Measurements from ENCODE around the gene SLC24A3. TPM values are rescaled to one million over a fixed set of nuclear protein-coding genes. Genes with fewer than 3 reads are reported as not detected.
A peak's percentile ranks its signal among the peaks of the same experiment; 100 is the strongest.

Gene SLC24A3
- total and polyA plus RNA-seq, 9 donors, result 4.8 to 40.5 (median 18.6) TPM

DNA sequence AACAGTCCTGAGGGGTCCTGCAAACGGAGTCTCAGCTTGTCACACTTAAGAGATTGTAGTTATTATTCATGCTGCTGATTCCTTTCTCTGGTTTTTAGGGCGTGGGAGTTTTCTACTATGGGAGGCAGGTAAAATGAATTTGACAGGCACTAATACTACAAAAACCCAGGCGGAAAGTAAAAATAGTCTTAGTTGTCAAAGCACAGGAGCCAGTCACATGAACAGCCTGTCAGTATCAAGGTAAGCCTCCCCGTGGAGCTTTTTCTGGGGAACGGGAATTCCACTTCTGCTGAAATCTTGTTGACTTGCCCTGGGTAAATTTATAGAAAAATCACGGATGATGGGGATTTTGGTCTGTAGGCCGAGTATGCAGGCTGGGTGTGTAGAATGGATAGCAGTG lies 79.8 kb downstream of the SLC24A3 start:
- no peak for DNase-seq
- TF ChIP-seq EP300 (IDR thresholded peaks at IDR 0.05), result no peak
- no peak for TF ChIP-seq POLR2A (IDR thresholded peaks at IDR 0.05)
- no peak for TF ChIP-seq CTCF (IDR thresholded peaks at IDR 0.05)
- Histone ChIP-seq H3K4me1 (ENCODE audit: insufficient read depth) (peaks cover 6% of the 10 kb centered on the region), H3K9me3 (no peaks in the 10 kb centered on the region), H3K27ac (peak overlapping the region in 1 of 2 donors; percentile 54), H3K27me3 (no peaks in the 10 kb centered on the region), H3K4me3 (no peak overlapping the region), H3K36me3 (no peaks in the 10 kb centered on the region)
- 95 to 96% (median 95%) methylated on average over 7 of the region's 7 CpGs for WGBS, 3 donors
- intact Hi-C loops (cut with DNase I), result no loop called here

DNA sequence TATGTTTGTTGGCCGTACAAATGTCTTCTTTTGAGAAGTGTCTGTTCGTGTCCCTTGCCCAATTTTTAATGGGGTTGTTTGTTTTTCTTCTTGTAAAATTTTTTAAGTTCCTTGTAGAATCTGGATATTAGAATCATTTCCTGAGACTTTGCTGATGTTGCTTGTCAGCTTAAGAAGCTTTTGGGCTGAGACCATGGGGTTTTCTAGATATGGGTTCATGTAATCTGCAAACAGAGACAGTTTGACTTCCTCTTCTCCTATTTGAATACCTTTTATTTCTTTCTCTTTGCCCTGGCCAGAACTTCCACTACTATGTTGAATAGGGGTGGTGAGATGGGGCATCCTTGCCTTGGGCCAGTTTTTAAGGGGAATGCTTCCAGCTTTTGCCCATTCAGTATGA lies 82.6 kb downstream of the SLC24A3 start:
- intact Hi-C loops (cut with DNase I), result no loop called here
- Histone ChIP-seq H3K27me3 (no peaks in the 10 kb centered on the region), H3K9me3 (no peaks in the 10 kb centered on the region), H3K4me1 (ENCODE audit: insufficient read depth) (peaks cover 7% of the 10 kb centered on the region), H3K27ac (no peak overlapping the region), H3K4me3 (no peak overlapping the region), H3K36me3 (no peaks in the 10 kb centered on the region)
- WGBS, 3 donors, result 91 to 94% (median 94%) methylated on average over 2 of the region's 2 CpGs
- no peak for TF ChIP-seq EP300 (IDR thresholded peaks at IDR 0.05)
- TF ChIP-seq POLR2A (IDR thresholded peaks at IDR 0.05), result no peak
- no peak for TF ChIP-seq CTCF (IDR thresholded peaks at IDR 0.05)
- no peak for DNase-seq

DNA sequence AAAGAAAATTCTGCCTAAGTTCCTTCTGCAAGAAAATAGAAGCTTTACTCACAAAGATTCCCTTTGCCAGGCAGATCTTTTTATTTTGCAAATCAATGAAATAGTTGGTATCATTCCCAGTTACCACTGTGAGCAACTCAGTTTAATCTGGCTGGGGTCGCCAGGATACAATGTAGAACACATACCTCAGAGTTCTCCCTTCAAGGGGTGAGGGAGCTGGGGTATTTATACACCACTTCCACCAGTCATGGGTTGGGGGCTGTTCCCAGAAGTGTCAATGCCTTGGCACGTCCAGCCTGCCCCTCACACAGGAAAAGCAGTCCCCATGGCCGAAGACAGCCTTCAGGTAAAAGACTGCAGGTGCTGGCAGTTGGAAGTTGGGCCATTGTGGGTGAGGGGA lies 86.2 kb downstream of the SLC24A3 start:
- 67 to 75% (median 70%) methylated on average over 3 of the region's 3 CpGs for WGBS, 3 donors
- TF ChIP-seq POLR2A (IDR thresholded peaks at IDR 0.05), result no peak
- TF ChIP-seq EP300 (IDR thresholded peaks at IDR 0.05), result no peak
- no peak for TF ChIP-seq CTCF (IDR thresholded peaks at IDR 0.05)
- intact Hi-C loops (cut with DNase I), result no loop called here
- H3K4me3 ChIP-seq, result no peak overlapping the region
- no peaks in the 10 kb centered on the region for H3K36me3 ChIP-seq
- DNase-seq, result no peak
- H3K27ac ChIP-seq, result no peak overlapping the region
- H3K4me1 ChIP-seq (ENCODE audit: insufficient read depth), result peaks cover 2% of the 10 kb centered on the region
- no peaks in the 10 kb centered on the region for H3K9me3 ChIP-seq
- no peaks in the 10 kb centered on the region for H3K27me3 ChIP-seq

DNA sequence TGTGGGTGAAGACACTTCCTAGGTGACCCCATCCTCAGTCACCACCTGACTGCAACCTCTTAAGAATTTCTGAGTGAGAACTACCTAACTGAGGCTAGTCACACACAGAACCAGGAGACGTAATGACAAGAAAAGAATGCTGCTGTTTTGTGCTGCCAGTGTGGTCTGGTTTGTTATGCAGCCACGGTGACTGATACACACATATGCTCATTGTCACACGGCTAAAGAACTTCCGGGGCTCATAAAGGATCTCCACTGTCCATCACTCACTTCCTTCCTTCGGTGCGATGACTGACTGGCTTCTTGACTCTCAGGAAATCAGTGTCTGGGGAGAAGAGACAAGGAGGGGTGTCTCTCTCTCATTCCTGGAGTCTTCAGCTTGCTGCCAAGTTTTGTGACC lies 88.0 kb downstream of the SLC24A3 start:
- TF ChIP-seq CTCF (IDR thresholded peaks at IDR 0.05), result no peak
- no peak for TF ChIP-seq POLR2A (IDR thresholded peaks at IDR 0.05)
- TF ChIP-seq EP300 (IDR thresholded peaks at IDR 0.05), result no peak
- 90 to 94% (median 93%) methylated on average over 6 of the region's 6 CpGs for WGBS, 3 donors
- no peaks in the 10 kb centered on the region for H3K27me3 ChIP-seq
- no peak overlapping the region for H3K4me3 ChIP-seq
- intact Hi-C loops (cut with DNase I), result no loop called here
- H3K27ac ChIP-seq, result no peak overlapping the region
- no peak for DNase-seq
- H3K36me3 ChIP-seq, result no peaks in the 10 kb centered on the region
- H3K9me3 ChIP-seq, result no peaks in the 10 kb centered on the region
- H3K4me1 ChIP-seq (ENCODE audit: insufficient read depth), result peaks cover 2% of the 10 kb centered on the region

DNA sequence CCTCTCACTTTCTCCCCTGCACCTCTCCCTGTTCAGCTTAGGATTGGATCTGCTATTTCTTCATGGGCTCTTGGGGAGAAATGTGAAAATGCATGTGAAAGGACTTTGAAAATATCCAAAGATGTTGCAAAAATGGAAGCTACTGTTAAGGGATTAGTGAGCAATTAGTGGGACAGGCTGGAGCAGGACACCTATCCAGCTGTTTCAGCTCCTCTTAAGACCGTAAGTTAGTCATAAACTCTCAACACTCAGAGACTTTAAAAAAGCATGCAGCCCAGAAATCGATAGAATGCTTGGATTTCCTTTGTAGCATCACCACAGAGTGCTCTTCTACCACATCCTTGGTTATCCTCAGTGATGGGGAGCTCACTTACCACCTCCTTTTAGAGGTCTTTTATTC lies 88.7 kb downstream of the SLC24A3 start:
- DNase-seq, result no peak
- intact Hi-C loops (cut with DNase I), result no loop called here

More for the DNA sequence above, 88.7 kb downstream of the SLC24A3 start:
- Histone ChIP-seq H3K27ac (no peak overlapping the region), H3K9me3 (no peaks in the 10 kb centered on the region), H3K27me3 (no peaks in the 10 kb centered on the region), H3K36me3 (no peaks in the 10 kb centered on the region), H3K4me3 (no peak overlapping the region), H3K4me1 (ENCODE audit: insufficient read depth) (peaks cover 2% of the 10 kb centered on the region)
- TF ChIP-seq EP300 (IDR thresholded peaks at IDR 0.05) (no peak), CTCF (IDR thresholded peaks at IDR 0.05) (no peak), POLR2A (IDR thresholded peaks at IDR 0.05) (no peak)
- 85 to 87% (median 85%) methylated on average over 2 of the region's 2 CpGs for WGBS, 3 donors
